CD4-positive, alpha-beta T cell treated with Interleukin-4 for 1 hour (primary cell): Measurements from ENCODE around the gene BZW1.

ENCODE experiments used
- DNase-seq, 2 donors: peaks; one replicate each; pipeline ENCODE4 v3.0.0-alpha.2; 2020 to 2022

The BZW1 gene

DNA sequence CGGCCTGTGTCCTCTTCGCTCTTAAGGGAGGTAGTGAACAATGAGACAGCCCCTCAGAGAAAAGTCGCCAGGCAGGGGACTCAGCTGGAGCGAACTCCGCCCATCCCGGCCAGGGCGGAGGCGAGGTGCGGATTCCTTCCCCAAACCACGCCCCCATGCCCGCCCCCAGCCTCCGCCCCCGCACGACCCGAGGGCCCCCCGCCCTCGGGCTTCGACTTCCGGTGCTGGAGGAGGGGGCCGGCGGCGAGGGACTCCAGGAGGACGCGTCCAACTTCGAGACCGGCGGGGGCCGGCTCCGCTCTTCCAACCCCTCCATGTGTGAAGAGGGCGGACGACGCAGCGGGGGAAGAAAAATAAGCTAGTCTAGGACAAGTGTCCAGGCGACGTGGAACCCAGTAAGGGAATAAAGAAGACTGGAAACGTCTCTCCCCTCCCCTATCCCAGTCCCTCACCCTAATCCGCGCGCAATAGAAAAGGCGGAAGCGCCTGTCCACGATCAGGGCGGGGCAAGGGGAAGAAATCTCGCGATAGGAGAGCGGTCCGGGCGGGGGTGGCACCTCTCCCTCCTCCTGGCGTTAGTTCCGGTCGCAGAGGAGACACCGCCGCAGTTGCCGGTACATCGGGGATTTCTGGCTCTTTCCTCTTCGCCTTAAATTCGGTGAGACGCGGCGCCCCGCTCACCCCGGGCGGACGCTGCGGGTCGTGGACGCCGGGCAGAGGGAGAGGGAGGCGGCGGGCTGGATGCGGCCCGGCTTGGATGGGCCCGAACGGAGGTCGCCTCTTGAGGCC lies at the start of gene BZW1:
Gene BZW1 (plus strand): TSS at position 578 of the 789 bp plus-strand sequence. CDS start 1,308 bp downstream, outside the sequence.
- peak; percentile 97 to 99 for DNase-seq

DNA sequence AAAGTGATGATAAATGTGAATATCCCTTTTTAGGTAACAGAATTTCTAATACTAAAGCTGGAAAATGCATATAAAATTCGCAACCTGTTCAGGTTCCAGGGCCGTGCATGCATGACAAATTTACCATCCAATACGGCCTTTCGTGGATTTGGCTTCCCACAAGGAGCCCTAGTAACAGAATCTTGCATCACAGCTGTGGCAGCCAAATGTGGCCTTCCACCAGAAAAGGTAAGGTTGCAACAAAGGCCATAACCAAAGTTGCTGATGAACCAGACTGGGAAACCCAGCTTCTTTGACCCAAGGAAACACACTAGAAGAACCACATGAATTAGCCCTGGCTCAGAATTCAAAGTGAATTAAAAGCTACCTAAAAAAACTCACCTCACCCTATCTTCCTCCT lies 49.6 kb upstream of the BZW1 start:
- DNase-seq = no peak

DNA sequence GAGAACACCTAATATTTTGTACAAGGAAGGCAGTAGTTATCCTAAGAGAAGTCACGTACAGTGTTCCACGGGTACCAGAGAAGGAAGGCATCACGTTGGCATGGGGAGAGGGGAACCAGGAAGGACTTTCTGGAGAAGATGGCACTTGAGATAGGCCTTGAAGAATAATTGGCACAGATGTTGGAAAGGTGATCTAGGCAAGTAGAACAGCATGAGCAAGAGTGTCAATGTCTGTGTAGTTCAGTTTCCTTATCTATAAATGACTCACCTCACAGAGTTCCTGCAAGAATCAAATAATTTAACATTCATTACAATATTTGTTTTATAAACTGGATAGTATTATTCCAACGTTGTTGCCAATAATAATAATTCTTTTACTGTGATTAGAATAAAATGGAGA lies 48.3 kb upstream of the BZW1 start:
- no peak for DNase-seq

DNA sequence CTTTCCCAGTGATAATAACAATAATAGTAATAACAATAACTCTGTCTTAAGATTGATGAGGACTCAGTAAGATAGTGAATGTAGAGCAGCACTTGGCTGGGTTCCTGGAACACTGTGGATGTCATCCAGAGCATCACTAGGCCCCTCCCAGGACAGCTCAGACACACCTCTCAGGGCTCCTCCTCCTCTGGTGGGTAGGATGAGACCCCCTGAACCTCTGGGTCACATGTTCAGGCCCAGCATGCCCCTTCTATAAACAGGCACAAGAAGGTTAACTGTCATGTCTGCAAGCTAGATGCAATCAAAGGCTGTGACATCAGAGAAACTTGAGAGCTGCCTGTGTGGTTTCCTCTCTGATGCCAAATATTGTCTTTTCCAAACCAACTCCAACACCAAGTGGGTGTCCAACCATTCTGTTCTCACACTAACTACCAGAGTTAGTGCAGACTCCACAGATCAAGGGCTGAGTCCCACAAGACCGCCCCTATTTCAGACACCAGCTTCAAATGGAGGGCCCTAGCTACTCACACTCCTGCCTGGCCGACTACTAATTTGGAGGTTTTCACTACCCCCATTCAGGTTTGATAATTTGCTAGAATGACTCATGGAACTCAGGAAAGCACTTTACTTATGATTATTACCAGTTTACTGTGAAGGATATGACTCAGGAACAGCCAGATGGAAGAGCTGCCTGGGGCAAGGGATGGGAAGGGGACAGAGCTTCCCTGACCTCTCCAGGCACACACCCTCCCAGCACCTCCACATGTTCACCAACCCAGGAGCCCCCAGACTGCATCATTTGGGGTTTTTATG lies 46.4 kb upstream of the BZW1 start:
- no peak for DNase-seq

DNA sequence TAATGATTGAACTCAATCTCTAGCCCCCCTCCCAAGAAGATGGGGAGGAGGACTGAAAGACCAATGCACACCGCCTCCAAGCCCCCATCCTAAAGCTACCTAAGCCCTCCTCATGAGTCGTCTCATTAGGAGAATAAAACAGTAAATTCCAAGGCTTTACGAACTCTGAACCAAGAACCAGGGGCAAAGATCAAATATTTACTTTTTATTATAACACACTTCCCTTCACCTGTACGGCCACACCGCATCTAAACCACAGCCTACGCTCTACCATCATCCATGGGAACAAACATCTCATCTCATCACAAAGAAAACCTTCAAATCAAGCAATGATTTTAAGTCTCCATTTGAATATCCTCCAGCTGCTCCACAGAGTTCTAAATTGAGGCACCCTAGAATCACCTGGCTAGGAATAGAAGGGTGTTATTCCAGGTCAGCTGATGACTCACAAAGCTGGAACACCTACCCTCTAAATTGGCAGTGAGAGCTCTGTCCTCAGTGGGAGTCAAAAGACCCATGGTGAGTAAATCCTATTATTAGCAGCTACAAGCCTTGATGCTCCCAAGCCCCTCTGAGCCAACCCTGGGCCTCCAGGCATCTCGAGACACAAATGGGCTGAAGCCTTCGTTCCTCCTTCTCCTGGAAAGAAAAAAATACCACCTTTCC lies 45.6 kb upstream of the BZW1 start:
- DNase-seq = no peak

DNA sequence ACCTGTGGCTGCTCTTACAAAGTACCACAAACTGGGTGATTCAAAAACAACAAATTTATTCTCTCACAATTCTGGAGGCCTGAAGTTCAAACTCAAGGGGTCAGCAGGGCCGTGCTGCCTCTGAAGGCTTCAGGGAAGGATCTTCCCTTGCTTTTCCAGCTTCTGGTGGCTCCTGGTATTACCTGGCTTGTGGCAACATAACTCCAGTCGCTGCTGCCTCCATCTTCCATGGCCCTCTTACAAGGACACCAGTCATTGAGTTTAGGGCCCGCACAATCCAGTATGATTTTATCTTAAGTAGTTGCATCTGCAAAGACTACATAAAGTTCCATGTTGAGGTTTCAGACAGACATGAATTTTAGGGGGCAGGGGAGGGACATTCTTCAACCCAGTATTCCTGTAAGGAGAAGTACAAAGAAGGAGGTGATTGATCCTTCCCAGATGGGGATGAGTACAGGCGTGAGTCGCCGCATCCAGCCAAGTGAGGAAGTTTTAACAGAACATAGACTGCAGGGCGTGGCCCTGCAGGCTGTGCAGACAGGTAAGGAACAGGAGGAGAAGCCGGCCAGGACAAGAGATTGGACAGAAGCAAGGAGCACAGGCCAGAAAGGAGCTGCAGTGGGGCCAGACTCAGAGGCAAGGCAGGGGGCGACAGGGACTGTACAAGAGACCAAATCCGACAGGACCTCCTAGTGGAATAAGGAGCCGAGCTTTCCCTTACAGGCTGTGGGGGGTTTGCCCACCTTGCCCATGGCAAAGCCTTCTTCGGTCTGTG lies 44.4 kb upstream of the BZW1 start:
- no peak for DNase-seq

DNA sequence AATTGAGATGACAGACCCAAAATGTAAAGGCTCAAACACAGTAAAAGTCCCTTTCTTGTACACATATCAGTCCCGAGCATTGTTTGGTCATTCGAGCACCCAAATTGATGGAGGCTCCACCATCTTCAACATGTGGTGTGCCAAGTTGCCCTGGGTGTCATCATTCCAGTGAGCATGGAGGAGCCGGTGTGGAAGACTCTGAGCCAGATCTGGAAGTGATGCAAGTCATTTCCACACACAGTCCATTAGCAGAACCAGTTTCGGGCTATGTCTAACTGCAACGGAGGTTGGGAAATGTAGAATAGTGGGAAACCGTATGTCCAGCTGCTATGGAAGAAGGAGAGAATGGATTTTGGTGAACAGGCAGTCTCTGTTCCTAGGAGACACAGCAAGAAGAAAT lies 40.9 kb upstream of the BZW1 start:
- DNase-seq = no peak

DNA sequence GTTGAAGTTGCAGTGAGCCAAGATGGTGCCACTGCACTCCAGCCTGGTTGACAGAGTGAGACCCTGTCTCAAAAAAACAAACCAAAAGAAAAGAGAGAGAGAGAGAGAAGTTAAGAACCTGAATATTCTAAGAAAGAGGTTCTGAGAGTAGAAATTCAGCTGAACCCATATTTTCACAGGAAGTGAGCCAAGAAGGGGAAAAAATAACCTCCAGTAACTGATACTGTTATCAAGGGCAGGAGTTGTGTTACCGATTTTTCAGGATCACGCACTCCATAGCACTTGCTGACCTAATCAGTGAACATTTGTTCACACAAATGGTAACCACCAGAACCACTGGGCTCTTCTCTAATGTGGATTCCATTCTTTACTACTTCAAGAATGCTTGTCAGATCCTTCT lies 39.1 kb upstream of the BZW1 start:
- no peak for DNase-seq

DNA sequence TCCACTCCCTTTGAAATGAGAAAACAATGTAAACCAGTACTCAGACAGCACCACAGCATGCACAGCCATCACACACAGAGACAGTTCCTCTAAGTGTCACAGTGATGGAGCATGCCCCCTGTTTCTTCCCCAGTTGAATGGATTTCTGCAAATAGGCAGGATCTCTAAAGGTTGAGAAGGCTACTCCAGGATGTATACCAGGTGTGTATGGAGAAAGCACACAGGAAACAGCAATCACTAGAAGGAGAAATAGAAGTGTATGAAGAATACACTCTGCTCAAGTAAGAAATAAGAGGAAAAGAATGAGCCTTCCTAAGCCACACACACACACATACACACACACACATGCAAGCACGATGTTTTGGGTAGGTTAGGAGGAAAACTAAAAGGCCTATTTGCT lies 38.6 kb upstream of the BZW1 start:
- DNase-seq = no peak

DNA sequence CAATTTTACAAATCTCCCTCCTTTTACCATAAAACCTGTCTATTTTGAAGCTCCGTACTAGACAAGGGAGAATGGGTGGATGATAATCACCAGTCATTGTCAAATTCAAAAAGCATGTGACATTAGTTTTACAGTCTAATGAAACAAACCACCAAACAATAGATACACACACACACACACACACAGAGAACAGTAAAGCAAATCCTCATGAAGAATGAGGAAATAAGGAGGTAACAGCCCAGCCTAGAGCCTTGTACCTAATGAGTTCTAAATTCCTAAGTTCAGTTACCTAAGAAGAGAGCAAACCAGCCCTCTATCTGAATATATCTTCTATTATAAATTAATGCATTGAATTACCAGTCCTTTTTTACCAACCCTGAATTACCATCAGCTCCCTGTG lies 36.8 kb upstream of the BZW1 start:
- no peak for DNase-seq

DNA sequence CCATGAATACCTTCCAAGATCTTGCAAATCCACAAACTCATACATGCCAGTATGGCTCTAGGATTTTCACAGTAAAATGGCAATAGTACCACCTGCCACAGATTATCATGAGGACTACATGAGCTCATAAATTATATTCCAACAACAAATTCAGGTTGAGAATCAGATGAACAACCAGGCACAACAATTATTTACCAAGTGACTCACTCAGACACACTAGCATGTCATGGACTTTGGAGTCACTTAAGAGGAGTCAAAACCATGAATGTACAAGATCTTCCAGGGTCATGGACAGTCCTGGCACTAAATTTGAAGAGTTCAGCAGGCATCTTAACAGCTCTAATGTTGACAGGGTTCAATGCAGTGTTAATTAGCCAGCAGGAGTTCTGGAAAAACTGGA lies 34.4 kb upstream of the BZW1 start:
- DNase-seq = no peak

DNA sequence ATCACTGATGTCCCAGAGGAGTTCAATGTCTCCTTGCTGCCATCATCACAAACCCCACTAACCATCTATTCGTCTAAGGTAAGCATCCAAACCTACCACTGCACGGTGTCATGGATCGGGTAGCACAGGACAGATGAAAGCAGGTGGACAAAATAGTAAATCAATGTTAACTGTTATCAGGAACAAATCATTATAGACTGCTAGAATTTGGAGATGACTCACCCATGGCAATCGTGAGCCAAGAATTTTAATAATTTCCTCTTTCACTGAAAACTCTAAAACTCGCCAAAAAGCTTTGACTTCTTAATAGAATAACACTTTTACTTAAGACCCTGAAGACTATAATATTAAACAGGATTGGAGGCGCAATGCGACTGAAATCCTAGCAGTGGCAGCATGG lies 33.7 kb upstream of the BZW1 start:
- DNase-seq = no peak

DNA sequence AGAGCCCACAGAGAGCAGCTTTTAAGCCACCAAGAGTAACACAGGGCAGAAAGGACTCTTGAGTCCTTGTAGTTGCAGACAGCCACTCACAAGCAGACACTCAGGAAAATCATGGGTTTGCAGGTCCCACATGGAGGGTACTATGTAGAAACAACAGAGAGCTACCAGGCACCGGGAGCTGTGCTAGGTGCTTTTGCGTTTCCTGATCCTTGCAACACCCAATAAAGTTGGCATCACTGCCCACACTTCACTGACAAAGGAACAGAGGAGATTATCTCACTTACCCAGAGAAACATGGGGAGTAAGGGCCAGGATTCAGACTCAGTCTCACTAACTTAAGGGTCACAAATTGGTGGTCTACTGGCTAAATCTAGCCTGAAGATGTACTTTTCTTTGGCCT lies 32.5 kb upstream of the BZW1 start:
- no peak for DNase-seq

DNA sequence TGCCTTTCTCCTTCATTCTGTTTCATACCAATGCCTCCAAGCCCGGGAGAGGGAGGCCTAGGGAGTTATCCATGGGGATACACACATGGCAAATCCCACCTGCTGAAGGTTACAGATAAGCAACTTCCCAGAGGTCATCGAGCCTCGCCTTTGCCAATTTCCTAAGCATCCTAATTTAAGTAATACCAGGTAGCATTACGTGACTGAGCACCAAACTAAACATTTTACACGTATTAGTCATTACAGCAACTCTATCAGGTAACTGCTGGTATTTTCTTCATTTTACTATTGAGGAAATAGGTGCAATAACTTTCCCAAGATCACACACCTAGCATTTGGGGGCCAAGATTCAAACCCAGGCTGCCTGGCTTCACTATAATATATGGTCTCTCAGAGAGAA lies 30.1 kb upstream of the BZW1 start:
- no peak for DNase-seq

DNA sequence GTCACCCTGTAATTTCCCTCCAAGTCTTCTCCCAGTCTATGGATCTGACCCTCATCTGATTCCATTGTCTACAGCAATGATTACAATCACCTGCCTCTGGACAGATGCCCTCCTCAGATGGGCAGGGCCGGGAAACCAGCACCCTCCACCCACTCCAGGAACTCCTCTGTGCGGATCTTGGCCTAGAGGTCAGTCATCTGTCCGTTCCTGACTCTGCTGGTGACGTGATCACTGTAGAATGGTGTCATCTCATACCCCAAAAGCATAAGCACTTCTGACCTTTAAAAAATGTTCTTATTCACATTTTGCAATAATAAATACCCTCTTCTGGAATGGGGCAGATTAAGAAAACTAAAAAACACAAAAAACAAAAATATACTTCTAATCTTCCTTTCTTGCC lies 29.5 kb upstream of the BZW1 start:
- DNase-seq = no peak

DNA sequence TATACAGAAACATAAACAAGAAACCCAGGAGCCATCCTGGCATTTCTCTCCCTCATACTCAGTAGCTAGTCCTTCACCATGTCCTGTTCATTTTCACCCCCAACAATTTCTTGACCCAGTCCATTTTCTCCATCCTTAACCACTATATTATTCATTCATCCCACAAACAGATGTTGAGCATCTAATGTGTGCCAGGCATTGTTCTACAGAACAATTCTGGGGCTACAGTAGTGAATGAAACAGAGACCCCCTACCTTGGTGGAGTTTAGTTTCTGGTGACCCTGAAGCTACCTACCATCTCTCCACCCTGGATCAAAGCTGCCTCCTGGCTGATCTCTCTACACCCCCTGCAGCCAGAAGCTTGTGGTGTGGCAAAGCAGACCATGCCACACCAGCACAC lies 27.5 kb upstream of the BZW1 start:
- no peak for DNase-seq

DNA sequence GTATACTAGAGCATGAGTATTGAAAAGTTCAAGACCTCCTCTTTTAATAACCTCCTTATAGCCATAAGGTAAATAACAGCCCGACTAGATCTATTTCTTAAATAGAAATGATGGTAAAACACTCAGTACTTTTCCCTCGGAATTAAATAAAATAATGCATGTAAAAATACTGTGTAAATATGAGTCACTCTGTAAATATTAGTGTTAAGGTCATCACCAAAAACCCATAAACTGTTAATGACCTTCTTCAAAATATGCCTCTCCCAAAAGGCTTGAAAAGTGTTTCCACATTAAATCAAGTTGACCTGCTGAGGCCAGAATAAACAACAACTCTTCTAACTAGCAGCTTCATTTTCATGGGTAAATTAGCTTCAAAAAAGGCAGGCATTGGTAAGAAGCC lies 25.3 kb upstream of the BZW1 start:
- no peak for DNase-seq

DNA sequence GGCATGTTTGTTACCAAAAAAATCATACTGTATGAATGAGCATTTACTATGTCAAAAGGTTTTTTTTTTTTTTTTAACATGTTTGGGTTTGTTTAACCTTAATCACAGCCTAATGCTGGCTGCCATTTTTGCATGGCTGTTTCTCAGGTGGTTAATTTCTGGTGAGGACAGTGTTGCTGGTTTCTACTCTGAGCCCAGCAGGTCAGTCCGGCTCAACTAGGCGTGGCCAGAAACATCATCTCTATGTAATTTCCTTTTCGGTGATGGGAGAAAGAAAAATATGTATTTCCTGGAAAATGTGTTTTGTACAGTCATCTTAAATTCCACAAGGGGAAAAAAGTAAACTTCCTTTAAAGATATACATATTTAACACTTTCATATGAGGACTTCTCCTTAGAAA lies 24.9 kb upstream of the BZW1 start:
- no peak for DNase-seq

DNA sequence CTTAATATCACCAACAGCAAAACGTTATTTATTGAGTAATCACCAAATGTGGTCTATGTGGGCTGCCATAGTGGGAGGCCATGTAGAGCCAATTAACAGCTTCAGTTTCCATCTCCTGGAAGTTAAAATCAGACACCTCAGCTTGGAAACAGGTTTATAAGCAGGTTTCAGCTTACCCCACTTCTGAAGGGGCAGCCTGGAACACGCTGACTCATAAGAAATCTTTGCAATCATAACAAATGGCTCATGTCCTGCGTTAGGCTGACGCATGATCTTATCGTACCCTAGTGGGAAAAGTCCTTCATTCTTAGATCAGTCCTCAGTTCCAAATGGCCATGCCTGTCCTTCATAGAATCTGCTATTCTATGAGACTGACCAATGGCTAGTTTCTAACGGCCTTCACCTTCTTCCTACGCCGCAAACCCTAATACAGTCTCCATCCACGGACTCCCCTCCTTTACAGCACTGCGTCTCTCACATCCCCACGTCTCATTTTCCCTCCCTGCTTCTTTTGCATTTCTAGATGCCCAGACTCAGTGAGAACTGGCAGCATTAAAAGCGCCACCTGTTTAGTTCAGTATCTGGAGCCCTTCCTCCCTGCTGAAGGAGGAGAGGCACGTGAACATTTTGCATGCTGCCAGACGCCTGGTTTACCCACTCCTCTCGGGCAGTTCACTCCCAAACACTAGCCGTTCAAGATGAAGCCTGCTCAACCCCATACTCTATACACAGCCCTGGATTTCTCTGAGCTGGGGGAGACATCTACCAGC lies 24.2 kb upstream of the BZW1 start:
- DNase-seq = no peak

DNA sequence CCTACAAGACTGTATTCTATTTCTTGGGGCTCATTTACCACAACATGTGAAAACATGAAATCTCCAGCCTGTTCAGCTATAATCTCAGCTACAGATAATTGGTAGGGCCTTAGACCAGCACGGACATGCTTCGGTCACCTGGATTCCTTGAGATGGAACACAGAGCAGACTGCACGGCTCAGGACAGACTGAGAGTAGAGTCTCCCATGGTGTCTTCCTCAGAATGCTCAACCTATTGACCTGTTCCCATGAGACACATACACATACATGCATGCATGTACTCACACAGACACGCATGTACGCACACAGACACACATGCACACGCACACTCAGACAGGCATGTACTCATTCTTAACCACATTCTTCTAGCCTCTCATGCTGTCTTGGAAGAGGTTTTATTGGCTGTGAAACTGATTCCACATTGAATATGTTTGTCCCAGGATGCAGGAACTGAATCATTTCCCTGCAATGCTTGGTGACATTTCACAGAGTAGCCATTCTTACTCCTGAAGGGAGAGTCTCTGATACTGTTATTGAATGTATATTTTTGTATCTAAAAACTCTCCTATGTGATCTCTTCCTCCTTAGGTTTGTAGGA lies 23.5 kb upstream of the BZW1 start:
- no peak for DNase-seq

DNA sequence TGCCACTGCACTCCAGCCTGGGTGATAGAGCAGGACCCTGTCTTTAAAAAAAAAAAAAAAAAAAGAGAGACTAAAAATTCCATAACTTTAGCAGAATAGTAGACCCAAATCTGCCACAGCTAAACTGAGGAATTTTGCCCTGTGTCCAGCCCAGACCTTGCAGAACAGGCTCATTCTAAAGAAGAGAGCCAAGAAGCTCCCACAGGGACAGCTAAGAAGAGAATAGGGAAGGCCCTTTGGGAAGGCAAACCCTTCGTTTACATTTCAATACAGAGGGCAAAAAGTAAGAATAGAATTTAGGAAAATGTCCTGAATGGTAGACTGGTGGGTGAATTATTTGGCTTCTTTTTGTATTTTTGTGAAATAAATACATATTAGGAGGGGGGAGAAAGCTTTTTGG lies 21.5 kb upstream of the BZW1 start:
- DNase-seq = no peak

DNA sequence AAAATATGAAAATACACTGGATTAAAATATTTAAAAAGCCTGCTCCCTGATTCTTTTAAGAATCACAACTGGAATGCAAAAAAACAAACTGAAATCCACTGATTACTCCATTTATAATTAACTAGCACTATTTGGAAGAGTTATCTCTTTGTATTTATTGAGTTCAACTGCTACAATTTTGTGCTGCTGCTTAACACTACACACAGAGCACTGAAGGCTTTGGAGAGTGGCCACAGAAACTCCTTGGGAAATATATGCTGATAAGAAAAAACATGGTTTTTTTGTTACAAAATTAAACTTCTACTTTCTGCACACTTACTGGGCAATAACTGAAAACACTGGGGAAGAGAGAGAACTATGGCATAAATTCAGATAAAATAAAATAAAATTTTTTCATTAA lies 19.8 kb upstream of the BZW1 start:
- DNase-seq = no peak
